IgD-negative memory B cell (primary cell): ENCODE measurements around the gene KMT2D. TPM values are rescaled to one million over a fixed set of nuclear protein-coding genes. Genes with fewer than 3 reads are reported as not detected.

Experiments used
- H3K27ac Mint-ChIP-seq, 3 donors: one replicate each; pipeline ENCODE4 v1.8.0; 2020 to 2022; ENCODE audit warnings: mild to moderate bottlenecking in 3 of 3, mixed read lengths in 3 of 3, moderate library complexity in 1 of 3
- H3K27me3 Mint-ChIP-seq: one replicate; pipeline ENCODE4 v1.8.0; 2021; ENCODE audit warnings: mixed read lengths
- H3K36me3 Mint-ChIP-seq: one replicate; pipeline ENCODE4 v1.8.0; 2020; ENCODE audit warnings: mild to moderate bottlenecking, mixed read lengths
- H3K4me1 Mint-ChIP-seq, 3 donors: one replicate each; pipeline ENCODE4 v1.8.0; 2020 to 2022; ENCODE audit warnings: mixed read lengths in 3 of 3, mild to moderate bottlenecking in 1 of 3
- H3K4me3 Mint-ChIP-seq, 4 donors: one replicate each; pipeline ENCODE4 v1.8.0; 2020 to 2022; ENCODE audit warnings: mild to moderate bottlenecking in 4 of 4, mixed read lengths in 4 of 4, moderate library complexity in 3 of 4
- H3K9me3 Mint-ChIP-seq, 3 donors: one replicate each; pipeline ENCODE4 v1.8.0; 2020 to 2021; ENCODE audit warnings: mixed read lengths in 3 of 3, mild to moderate bottlenecking in 1 of 3
- polyA plus RNA-seq: library from polyadenylated mRNA; unstranded; fragments of 300-500 nt; fragmentation: Illumina TruSeq; gene quantifications from one replicate; pipeline ENCODE4 v1.2.3, GENCODE V29; 2021

The KMT2D gene
- polyA plus RNA-seq, 1 donor from 2014 or later = 19.7 TPM

GRCh38 chr12:49038291-49038955, 22.2 kb downstream of the KMT2D start:
- Mint-ChIP-seq H3K36me3 (peaks cover 3% of the 10 kb centered on the region), H3K27ac (peak overlapping the region in 1 of 3 donors; percentile 19), H3K27me3 (no peaks in the 10 kb centered on the region), H3K4me1 (peaks cover 0 to 1% (median 0%) of the 10 kb centered on the region in 3 donors), H3K4me3 (no peak overlapping the region), H3K9me3 (no peaks in the 10 kb centered on the region)

- peaks cover 0 to 1% (median 0%) of the 10 kb centered on the region in 3 donors for H3K4me1 Mint-ChIP-seq
- H3K4me3 Mint-ChIP-seq = no peak overlapping the region
- H3K27ac Mint-ChIP-seq = no peak overlapping the region
- no peaks in the 10 kb centered on the region for H3K9me3 Mint-ChIP-seq
- H3K36me3 Mint-ChIP-seq = peaks cover 3% of the 10 kb centered on the region
- no peaks in the 10 kb centered on the region for H3K27me3 Mint-ChIP-seq
Observed at GRCh38 chr12:49037947-49038237, 22.7 kb downstream of the KMT2D start.

DNA sequence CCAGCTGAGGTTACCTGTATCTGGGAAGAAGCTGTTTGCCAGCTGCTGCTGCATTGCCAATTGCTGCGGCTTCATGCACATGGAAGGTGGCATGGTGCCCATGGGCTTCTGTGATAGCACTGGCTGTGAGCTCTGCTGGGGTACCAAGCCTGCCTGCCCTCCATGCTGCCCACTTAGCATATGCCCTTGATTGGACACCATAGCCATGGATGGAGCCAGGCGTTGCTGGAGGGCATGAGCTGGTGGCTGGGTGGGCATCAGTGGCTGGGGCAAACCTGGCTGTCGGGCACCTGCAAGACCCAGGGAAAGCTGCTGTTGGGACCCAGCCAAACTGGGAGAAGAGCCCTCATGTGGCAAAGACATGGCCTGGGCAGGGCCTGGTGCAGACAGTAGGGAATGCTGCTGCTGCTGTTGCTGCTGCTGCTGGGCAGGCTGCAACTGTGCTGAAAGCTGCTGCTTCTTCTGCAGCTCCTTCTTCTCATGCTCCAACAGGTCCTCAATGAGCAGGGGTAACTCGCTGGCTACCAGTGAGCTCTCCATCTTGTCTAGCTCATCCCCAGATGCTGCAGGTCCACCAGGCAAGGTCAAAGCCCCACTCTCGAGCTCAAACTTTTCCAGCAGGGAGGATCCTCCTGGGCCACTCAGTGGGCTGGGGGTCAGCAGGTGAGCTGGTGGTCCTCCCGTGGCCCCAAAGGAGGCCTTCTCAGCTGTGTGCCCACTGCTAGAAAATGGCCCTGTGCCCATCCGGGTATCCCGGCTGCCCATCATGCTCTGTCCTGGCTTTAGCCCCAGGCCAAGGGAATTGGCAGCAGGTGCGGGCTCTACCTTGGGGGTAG, 23.3 kb downstream of the KMT2D start:
- no peak overlapping the region for H3K4me3 Mint-ChIP-seq
- H3K27me3 Mint-ChIP-seq = no peaks in the 10 kb centered on the region
- peaks cover 3% of the 10 kb centered on the region for H3K36me3 Mint-ChIP-seq
- no peaks in the 10 kb centered on the region for H3K9me3 Mint-ChIP-seq
- H3K27ac Mint-ChIP-seq = no peak overlapping the region
- H3K4me1 Mint-ChIP-seq = peaks cover 0 to 1% (median 0%) of the 10 kb centered on the region in 3 donors

DNA sequence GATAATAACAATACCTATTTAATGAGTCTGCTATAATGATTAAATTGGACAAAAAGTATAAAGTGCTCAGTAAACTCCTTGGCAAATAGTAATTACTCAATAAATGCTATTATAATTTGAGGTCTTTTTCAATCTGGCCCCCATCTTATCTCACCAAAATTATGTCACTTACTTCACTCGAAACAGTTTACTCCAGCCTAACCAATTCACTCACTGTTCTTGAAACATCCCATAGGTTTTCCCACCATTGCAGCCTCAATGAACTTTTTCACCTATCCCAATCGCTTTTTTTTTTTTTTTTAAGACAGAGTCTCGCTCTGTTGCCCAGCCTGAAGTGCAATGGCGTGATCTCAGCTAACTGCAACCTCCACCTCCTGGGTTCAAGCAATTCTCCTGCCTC, 24.6 kb downstream of the KMT2D start:
- Mint-ChIP-seq H3K27ac (no peak overlapping the region), H3K4me1 (peaks cover 0 to 1% (median 0%) of the 10 kb centered on the region in 3 donors), H3K36me3 (peaks cover 3% of the 10 kb centered on the region), H3K27me3 (no peaks in the 10 kb centered on the region), H3K9me3 (no peaks in the 10 kb centered on the region), H3K4me3 (no peak overlapping the region)

GRCh38 chr12:49034286-49034622, 26.3 kb downstream of the KMT2D start:
- Mint-ChIP-seq H3K27me3 (no peaks in the 10 kb centered on the region), H3K4me1 (peaks cover 0 to 4% (median 0%) of the 10 kb centered on the region in 3 donors), H3K9me3 (no peaks in the 10 kb centered on the region), H3K36me3 (peaks cover 3% of the 10 kb centered on the region), H3K4me3 (no peak overlapping the region), H3K27ac (no peak overlapping the region)

DNA sequence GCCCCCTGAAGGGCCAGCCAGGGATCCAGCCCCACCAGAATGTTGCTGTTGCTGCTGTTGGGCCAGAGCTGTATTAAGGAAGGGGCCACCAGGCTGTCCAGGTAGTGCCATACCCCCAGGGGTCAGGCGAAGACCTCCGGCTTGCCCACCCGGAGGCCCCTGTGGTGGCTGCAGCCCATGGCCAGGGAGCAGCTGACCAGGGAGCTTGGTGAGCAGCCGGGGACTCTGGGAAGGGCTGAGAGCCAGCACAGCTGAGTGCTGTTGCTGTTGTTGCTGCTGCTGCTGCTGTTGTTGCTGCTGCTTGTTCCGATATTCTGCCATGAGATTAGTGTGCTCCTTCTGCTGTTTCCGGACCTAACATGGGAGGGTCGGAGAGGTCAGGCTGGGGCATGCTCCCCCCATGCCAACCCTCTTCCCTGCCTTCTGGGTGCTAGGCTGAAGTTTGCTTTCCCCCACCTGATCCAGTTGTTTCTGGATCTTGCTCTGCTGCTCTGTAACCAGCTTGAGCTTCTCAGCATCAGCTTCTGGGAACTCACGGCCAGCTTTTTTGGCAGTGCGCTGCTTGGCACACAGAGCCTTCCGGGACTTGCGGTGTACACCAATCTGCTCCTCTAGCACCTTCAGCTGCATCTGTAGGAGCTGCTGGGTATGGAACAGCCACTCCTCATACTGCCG, 26.8 kb downstream of the KMT2D start:
- no peak overlapping the region for H3K27ac Mint-ChIP-seq
- H3K9me3 Mint-ChIP-seq = no peaks in the 10 kb centered on the region
- H3K4me1 Mint-ChIP-seq = peaks cover 0 to 4% (median 0%) of the 10 kb centered on the region in 3 donors
- H3K27me3 Mint-ChIP-seq = no peaks in the 10 kb centered on the region
- peaks cover 2% of the 10 kb centered on the region for H3K36me3 Mint-ChIP-seq
- no peak overlapping the region for H3K4me3 Mint-ChIP-seq

DNA sequence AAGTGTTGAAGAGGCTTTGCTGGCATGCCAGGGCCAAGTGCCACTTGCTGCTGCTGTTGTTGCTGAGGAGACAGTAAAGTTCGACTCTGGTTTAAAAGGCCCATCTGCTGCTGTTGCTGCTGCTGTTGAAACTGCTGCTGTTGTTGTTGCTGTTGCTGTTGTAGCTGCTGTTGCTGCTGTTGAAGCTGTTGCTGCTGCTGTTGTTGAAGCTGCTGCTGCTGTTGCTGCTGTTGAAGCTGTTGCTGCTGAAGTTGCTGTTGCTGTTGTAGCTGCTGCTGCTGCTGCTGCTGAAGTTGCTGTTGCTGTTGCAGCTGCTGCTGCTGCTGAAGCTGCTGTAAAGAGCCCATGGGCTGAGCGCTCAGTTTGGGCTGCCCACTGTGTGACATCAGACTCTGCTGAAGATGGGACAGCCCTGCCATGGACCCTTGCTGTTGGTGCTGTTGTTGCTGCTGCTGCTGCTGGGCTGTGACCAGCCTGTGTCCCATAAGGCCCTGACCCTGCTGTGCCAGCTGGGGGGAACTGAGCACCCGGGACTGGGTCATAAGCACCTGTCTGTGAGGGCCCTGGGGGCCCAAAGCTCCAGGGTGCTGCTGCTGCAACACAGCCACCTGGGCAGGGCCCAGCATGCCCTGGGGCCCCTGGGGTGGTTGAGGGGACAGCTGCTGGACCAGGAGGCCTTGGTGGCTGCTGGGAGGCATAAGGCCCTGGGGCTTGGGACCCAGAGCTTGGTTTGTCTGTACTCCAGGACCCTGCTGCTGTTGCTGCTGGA, 27.7 kb downstream of the KMT2D start:
- H3K27me3 Mint-ChIP-seq = no peaks in the 10 kb centered on the region
- peak overlapping the region in 1 of 3 donors; percentile 51 for H3K27ac Mint-ChIP-seq
- H3K36me3 Mint-ChIP-seq = peaks cover 3% of the 10 kb centered on the region
- H3K9me3 Mint-ChIP-seq = no peaks in the 10 kb centered on the region
- H3K4me1 Mint-ChIP-seq = peaks cover 0 to 4% (median 0%) of the 10 kb centered on the region in 3 donors
- no peak overlapping the region for H3K4me3 Mint-ChIP-seq

DNA sequence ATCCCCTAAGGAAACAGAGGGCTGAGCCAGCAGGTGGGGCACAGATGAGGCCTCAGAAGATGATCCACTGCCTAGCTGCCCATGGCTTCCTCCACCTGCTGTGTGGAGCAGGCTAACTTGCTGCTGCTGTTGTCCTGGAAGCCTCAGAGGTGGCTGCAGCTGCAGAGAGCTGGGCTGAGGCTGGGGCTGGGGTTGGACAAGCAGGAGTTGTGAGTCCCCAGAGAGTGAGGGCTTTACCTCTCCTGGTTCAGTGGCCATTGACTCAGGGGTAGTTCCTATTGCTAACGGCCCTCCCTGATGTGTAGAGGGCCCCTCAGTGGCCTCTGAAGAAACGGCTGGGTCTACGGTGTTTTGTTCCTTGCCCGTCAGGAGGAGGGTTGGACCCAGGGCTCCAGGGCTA, 28.3 kb downstream of the KMT2D start:
- H3K4me1 Mint-ChIP-seq = peaks cover 0 to 4% (median 0%) of the 10 kb centered on the region in 3 donors
- no peak overlapping the region for H3K4me3 Mint-ChIP-seq

GRCh38 chr12:49031573-49032161, 28.9 kb downstream of the KMT2D start:
- Mint-ChIP-seq H3K36me3 (peaks cover 5% of the 10 kb centered on the region), H3K4me1 (peaks cover 0 to 4% (median 0%) of the 10 kb centered on the region in 3 donors), H3K27ac (no peak overlapping the region), H3K4me3 (no peak overlapping the region), H3K27me3 (no peaks in the 10 kb centered on the region), H3K9me3 (no peaks in the 10 kb centered on the region)

More for the DNA sequence above, 28.3 kb downstream of the KMT2D start:
- Mint-ChIP-seq H3K27ac (no peak overlapping the region), H3K27me3 (no peaks in the 10 kb centered on the region), H3K36me3 (peaks cover 5% of the 10 kb centered on the region), H3K9me3 (no peaks in the 10 kb centered on the region)

GRCh38 chr12:49030714-49031572, 29.7 kb downstream of the KMT2D start:
- Mint-ChIP-seq H3K27ac (peak overlapping the region in 1 of 3 donors; percentile 92), H3K9me3 (no peaks in the 10 kb centered on the region), H3K36me3 (peaks cover 5% of the 10 kb centered on the region), H3K27me3 (no peaks in the 10 kb centered on the region), H3K4me1 (peaks cover 0 to 3% (median 0%) of the 10 kb centered on the region in 3 donors), H3K4me3 (no peak overlapping the region)

GRCh38 chr12:49030119-49030518, 30.5 kb downstream of the KMT2D start:
- peaks cover 0 to 3% (median 2%) of the 10 kb centered on the region in 3 donors for H3K4me1 Mint-ChIP-seq
- H3K27me3 Mint-ChIP-seq = no peaks in the 10 kb centered on the region
- H3K27ac Mint-ChIP-seq = peak overlapping the region; percentile 58 to 77 (median 63)

DNA sequence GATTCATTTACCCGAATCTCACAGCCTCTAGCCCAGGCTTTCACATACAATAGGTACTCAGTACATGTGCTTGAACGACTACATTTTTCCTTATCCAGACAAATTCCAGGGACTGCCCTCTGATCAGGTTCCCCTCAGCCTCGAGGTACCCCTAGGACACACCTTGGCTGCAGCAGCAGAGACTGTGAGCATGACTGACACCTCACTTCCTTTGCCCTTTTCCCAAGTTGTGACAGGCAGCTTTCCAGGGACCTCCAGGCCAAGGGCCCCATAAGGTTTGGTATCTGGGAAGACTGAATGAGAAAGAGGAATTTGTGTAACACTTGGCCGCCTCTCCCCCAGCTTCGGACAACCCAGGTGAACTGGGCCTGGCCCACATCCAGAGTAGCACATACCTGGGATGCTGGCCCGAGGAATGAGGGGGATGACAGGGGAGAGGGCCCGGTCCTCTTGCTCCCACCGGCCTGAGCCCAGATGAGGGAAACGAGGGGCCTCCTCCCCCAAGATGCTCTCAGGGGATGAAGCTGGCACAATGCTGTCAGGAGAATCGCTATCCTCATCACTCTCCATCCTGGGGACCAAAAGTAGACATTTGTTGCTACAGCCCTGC, 31.8 kb downstream of the KMT2D start:
- H3K4me1 Mint-ChIP-seq = peaks cover 0 to 3% (median 2%) of the 10 kb centered on the region in 3 donors
- peaks cover 4% of the 10 kb centered on the region for H3K36me3 Mint-ChIP-seq
- H3K27ac Mint-ChIP-seq = peak overlapping the region in 1 of 3 donors; percentile 28
- no peaks in the 10 kb centered on the region for H3K9me3 Mint-ChIP-seq
- no peak overlapping the region for H3K4me3 Mint-ChIP-seq
- no peaks in the 10 kb centered on the region for H3K27me3 Mint-ChIP-seq

More at GRCh38 chr12:49030119-49030518, 30.5 kb downstream of the KMT2D start:
- Mint-ChIP-seq H3K4me3 (no peak overlapping the region), H3K9me3 (no peaks in the 10 kb centered on the region), H3K36me3 (peaks cover 5% of the 10 kb centered on the region)

DNA sequence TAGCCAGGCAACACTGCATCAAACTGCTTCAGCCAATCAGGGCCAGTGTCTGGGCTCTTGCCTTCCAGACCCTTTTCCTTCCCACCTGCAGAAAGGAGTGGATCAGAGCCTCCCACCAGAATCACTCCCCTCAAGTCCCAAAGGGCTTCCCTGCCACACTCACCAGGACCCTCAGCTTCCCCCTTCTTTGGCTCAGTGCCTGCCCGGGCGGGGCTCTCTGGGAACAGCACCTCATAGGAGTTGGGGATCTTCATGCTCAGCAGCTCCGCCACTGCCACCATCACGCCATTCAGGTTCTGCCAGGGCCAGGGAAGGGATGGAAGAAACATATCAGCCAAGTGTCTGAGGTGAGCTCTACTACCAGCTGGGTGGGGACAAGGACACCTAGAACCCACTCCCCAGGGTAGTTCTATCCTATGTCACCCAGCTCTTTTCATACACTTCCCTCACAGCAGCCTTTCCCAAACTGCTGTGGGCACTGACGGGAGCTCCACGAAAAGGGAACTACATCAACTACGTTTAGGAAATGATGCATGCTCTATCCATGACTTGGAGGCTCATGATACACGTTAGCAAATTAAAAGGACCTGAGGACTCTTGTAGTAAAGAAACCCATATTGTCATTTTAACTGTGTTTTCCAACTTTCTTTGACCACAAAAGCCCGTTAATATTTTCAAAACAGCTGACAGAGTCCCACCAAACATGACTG, 32.6 kb downstream of the KMT2D start:
- H3K4me3 Mint-ChIP-seq = no peak overlapping the region
- peak overlapping the region in 1 of 3 donors; percentile 86 for H3K27ac Mint-ChIP-seq
- H3K36me3 Mint-ChIP-seq = peaks cover 3% of the 10 kb centered on the region
- no peaks in the 10 kb centered on the region for H3K27me3 Mint-ChIP-seq
- H3K9me3 Mint-ChIP-seq = no peaks in the 10 kb centered on the region
- peaks cover 0 to 3% (median 2%) of the 10 kb centered on the region in 3 donors for H3K4me1 Mint-ChIP-seq
